ENCODE measurements around the gene PAQR4.

Gene PAQR4

DNA sequence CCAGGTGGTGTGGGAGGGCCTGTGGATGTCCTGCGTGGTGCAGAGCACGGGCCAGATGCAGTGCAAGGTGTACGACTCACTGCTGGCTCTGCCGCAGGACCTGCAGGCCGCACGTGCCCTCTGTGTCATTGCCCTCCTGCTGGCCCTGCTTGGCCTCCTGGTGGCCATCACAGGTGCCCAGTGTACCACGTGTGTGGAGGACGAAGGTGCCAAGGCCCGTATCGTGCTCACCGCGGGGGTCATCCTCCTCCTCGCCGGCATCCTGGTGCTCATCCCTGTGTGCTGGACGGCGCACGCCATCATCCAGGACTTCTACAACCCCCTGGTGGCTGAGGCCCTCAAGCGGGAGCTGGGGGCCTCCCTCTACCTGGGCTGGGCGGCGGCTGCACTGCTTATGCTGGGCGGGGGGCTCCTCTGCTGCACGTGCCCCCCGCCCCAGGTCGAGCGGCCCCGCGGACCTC is 44.4 kb downstream of the PAQR4 start:
- Histone ChIP-seq H3K4ac (ENCODE audit: low read length) (peak overlapping the region; percentile 66), H3K14ac (ENCODE audit: low read length) (peak overlapping the region; percentile 89), H2AFZ (ENCODE audit: low read length) (no peak overlapping the region), H2BK15ac (ENCODE audit: low read length) (peak overlapping the region; percentile 49), H4K8ac (ENCODE audit: low read depth, low read length) (no peak overlapping the region), H2AK5ac (ENCODE audit: low read depth, low read length) (peak overlapping the region; percentile 90), H2BK12ac (ENCODE audit: low read length) (peak overlapping the region; percentile 58), H3K9me3 (replicated peaks in 1 of 2; ENCODE audit: control insufficient read depth in 2 of 2, insufficient read depth in 1 of 2, low read depth in 1 of 2, low read length in 2 of 2) (no peaks in the 10 kb centered on the region), H3K23ac (ENCODE audit: low read depth, low read length, poor library complexity) (peak overlapping the region; percentile 97), H3K79me1 (ENCODE audit: low read depth, low read length) (peaks cover 3% of the 10 kb centered on the region), H4K91ac (ENCODE audit: low read depth, low read length, poor library complexity) (peak overlapping the region; percentile 30), H3K18ac (ENCODE audit: low read length) (peak overlapping the region; percentile 80), H3K27me3 (ENCODE audit: control insufficient read depth in 3 of 3, insufficient read depth in 3 of 3, low read depth in 1 of 3, low read length in 3 of 3) (peaks cover 13 to 75% (median 54%) of the 10 kb centered on the region in 3 experiments), H3K27ac (replicated peaks; ENCODE audit: low read length) (no peak overlapping the region), H3K4me3 (ENCODE audit: low read length in 2 of 2) (peak overlapping the region in 1 of 2 donors; percentile 15), H3K36me3 (replicated peaks in 1 of 2; ENCODE audit: control insufficient read depth in 2 of 2, insufficient read depth in 2 of 2, low read length in 2 of 2) (no peaks in the 10 kb centered on the region), H2BK5ac (ENCODE audit: low read length) (peak overlapping the region; percentile 82), H2BK120ac (ENCODE audit: low read depth, low read length) (peak overlapping the region; percentile 31), H3K4me1 (ENCODE audit: control insufficient read depth in 2 of 2, insufficient read depth in 1 of 2, low read depth in 1 of 2, low read length in 2 of 2) (peaks cover 14 to 16% of the 10 kb centered on the region in 2 donors), H3K9ac (ENCODE audit: low read depth, low read length, poor library complexity) (peak overlapping the region; percentile 44), H3K4me2 (ENCODE audit: insufficient read depth, low read length, poor library complexity, severe bottlenecking) (no peak overlapping the region)
- WGBS, 2 donors (ENCODE audit: extremely low coverage in 2 of 2, insufficient read length in 2 of 2, insufficient replicate concordance in 1 of 2): no CpG with 5 or more reads among the region's 27 CpGs
- no peak for DNase-seq (ENCODE audit: low spot score)

DNA sequence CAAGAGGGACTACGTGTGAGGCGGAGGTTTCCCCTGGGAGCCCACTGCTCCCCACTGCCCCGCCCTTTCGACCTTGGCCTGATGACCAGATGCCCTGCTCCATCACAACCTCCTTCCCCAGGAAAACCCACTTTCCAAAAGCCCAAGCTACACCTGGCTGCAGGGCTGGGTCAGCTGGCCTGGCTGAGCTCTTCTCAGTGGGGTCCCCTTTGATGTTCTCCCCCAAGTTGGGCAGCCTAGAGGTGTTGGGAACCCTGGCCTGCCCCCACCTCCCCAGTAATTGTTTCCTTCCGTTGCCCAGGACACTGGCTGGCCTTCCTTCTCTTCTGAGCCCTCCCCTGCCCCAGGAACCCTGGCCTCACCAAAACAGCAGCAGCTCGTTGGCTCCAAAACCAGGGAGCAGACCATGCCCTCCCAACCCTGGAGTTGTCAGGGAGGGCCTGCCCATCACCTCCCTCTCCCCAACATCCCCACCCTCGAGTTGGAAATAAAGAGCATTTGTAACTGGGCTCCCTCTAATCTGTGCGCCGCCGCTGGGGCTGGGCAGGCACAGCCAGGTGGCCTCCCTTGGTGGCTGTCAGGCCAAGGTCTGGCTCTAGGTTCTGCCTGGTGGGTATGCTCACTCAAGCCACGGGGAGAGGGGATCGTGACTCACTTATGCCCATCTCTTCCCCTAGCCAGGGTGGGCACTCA is 45.0 kb downstream of the PAQR4 start:
- no peak overlapping the region for H2BK12ac ChIP-seq (ENCODE audit: low read length)
- peak overlapping the region; percentile 97 for H3K23ac ChIP-seq (ENCODE audit: low read depth, low read length, poor library complexity)
- peaks cover 11 to 14% of the 10 kb centered on the region in 2 donors for H3K4me1 ChIP-seq (ENCODE audit: control insufficient read depth in 2 of 2, insufficient read depth in 1 of 2, low read depth in 1 of 2, low read length in 2 of 2)
- no peak overlapping the region for H3K14ac ChIP-seq (ENCODE audit: low read length)
- H4K91ac ChIP-seq (ENCODE audit: low read depth, low read length, poor library complexity): no peak overlapping the region
- no peak overlapping the region for H4K8ac ChIP-seq (ENCODE audit: low read depth, low read length)
- no peaks in the 10 kb centered on the region for H3K36me3 ChIP-seq (replicated peaks in 1 of 2; ENCODE audit: control insufficient read depth in 2 of 2, insufficient read depth in 2 of 2, low read length in 2 of 2)
- H2AK5ac ChIP-seq (ENCODE audit: low read depth, low read length): peak overlapping the region; percentile 90
- no peak overlapping the region for H3K9ac ChIP-seq (ENCODE audit: low read depth, low read length, poor library complexity)
- H3K4me2 ChIP-seq (ENCODE audit: insufficient read depth, low read length, poor library complexity, severe bottlenecking): no peak overlapping the region
- no peak overlapping the region for H2AFZ ChIP-seq (ENCODE audit: low read length)
- no CpG with 5 or more reads among the region's 12 CpGs for WGBS, 2 donors (ENCODE audit: extremely low coverage in 2 of 2, insufficient read length in 2 of 2, insufficient replicate concordance in 1 of 2)
- H3K4ac ChIP-seq (ENCODE audit: low read length): no peak overlapping the region
- no peak overlapping the region for H3K27ac ChIP-seq (replicated peaks; ENCODE audit: low read length)
- H3K4me3 ChIP-seq (ENCODE audit: low read length in 2 of 2): no peak overlapping the region
- peaks cover 3% of the 10 kb centered on the region for H3K79me1 ChIP-seq (ENCODE audit: low read depth, low read length)
- peak overlapping the region; percentile 31 for H2BK120ac ChIP-seq (ENCODE audit: low read depth, low read length)
- H3K18ac ChIP-seq (ENCODE audit: low read length): peak overlapping the region; percentile 64
- H2BK15ac ChIP-seq (ENCODE audit: low read length): peak overlapping the region; percentile 81
- H3K9me3 ChIP-seq (replicated peaks in 1 of 2; ENCODE audit: control insufficient read depth in 2 of 2, insufficient read depth in 1 of 2, low read depth in 1 of 2, low read length in 2 of 2): no peaks in the 10 kb centered on the region
- DNase-seq (ENCODE audit: low spot score): no peak
- H2BK5ac ChIP-seq (ENCODE audit: low read length): peak overlapping the region; percentile 82
- peaks cover 9 to 75% (median 47%) of the 10 kb centered on the region in 3 experiments for H3K27me3 ChIP-seq (ENCODE audit: control insufficient read depth in 3 of 3, insufficient read depth in 3 of 3, low read depth in 1 of 3, low read length in 3 of 3)

DNA sequence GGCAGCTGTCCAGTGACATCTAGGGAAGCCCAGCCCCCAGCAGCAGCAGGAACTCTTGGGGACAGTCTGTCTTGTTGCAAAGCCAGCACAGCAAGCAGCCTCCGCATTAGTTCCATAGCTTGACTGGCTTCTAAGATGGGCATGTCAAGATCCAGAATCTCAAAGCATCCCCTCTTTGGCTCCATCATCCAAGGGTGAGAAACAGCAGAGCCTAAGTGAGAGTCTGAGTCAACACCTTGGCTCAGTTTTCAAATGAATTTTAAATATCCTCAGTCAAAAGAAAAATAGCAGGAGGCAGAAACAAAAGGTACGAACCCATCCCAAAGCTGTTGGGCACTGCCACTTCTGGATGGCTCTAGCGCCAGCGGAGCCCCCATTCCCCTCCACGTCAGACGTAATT is 45.8 kb downstream of the PAQR4 start:
- H2BK5ac ChIP-seq (ENCODE audit: low read length): no peak overlapping the region
- no peaks in the 10 kb centered on the region for H3K36me3 ChIP-seq (replicated peaks in 1 of 2; ENCODE audit: control insufficient read depth in 2 of 2, insufficient read depth in 2 of 2, low read length in 2 of 2)
- no CpG with 5 or more reads among the region's 6 CpGs for WGBS, 2 donors (ENCODE audit: extremely low coverage in 2 of 2, insufficient read length in 2 of 2, insufficient replicate concordance in 1 of 2)
- no peak overlapping the region for H4K91ac ChIP-seq (ENCODE audit: low read depth, low read length, poor library complexity)
- H3K27ac ChIP-seq (replicated peaks; ENCODE audit: low read length): no peak overlapping the region
- no peak overlapping the region for H2BK15ac ChIP-seq (ENCODE audit: low read length)
- no peak overlapping the region for H3K18ac ChIP-seq (ENCODE audit: low read length)
- H3K9me3 ChIP-seq (replicated peaks in 1 of 2; ENCODE audit: control insufficient read depth in 2 of 2, insufficient read depth in 1 of 2, low read depth in 1 of 2, low read length in 2 of 2): no peaks in the 10 kb centered on the region
- DNase-seq (ENCODE audit: low spot score): no peak
- no peak overlapping the region for H2AFZ ChIP-seq (ENCODE audit: low read length)
- peaks cover 6% of the 10 kb centered on the region for H3K79me1 ChIP-seq (ENCODE audit: low read depth, low read length)
- H4K8ac ChIP-seq (ENCODE audit: low read depth, low read length): no peak overlapping the region
- H3K27me3 ChIP-seq (ENCODE audit: control insufficient read depth in 3 of 3, insufficient read depth in 3 of 3, low read depth in 1 of 3, low read length in 3 of 3): peaks cover 9 to 68% (median 40%) of the 10 kb centered on the region in 3 experiments
- no peak overlapping the region for H2BK120ac ChIP-seq (ENCODE audit: low read depth, low read length)
- H3K4me3 ChIP-seq (ENCODE audit: low read length in 2 of 2): no peak overlapping the region
- H2BK12ac ChIP-seq (ENCODE audit: low read length): no peak overlapping the region
- no peak overlapping the region for H3K4ac ChIP-seq (ENCODE audit: low read length)
- H3K4me1 ChIP-seq (ENCODE audit: control insufficient read depth in 2 of 2, insufficient read depth in 1 of 2, low read depth in 1 of 2, low read length in 2 of 2): peaks cover 5 to 14% of the 10 kb centered on the region in 2 donors
- no peak overlapping the region for H3K4me2 ChIP-seq (ENCODE audit: insufficient read depth, low read length, poor library complexity, severe bottlenecking)
- H3K23ac ChIP-seq (ENCODE audit: low read depth, low read length, poor library complexity): no peak overlapping the region
- peak overlapping the region; percentile 46 for H2AK5ac ChIP-seq (ENCODE audit: low read depth, low read length)
- no peak overlapping the region for H3K14ac ChIP-seq (ENCODE audit: low read length)
- H3K9ac ChIP-seq (ENCODE audit: low read depth, low read length, poor library complexity): no peak overlapping the region

DNA sequence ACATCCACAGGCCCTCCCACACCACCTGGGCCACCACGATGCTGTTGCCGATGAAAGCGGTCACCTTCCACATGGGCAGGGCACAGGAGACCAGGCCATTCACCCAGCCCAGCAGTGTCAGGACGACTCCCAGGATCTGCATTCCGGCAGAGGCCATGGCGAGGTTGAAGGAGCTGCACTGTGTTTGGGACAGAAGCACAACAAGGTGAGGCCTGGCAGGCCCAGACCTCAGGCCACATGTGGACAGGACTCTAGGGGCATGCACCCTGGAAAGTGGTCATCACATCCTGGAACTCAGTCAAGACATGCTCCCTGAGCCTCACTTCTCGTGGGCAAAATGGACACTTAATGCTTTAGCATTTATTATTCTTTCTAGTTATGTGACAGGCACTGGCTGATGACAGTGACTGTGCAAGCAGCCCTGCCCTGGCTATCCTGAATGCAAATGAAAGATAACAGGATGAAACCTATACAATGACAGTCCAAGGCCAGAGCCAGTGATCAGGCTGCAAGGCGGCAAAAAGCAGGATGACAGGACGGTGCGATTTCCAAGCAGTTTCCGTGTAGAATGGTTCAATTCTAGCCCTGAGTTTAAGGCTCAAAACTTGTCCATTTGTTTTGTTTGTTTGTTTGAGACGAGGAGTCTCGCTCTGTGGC is 46.8 kb downstream of the PAQR4 start:
- Histone ChIP-seq H3K9ac (ENCODE audit: low read depth, low read length, poor library complexity) (no peak overlapping the region), H4K91ac (ENCODE audit: low read depth, low read length, poor library complexity) (no peak overlapping the region), H2BK15ac (ENCODE audit: low read length) (no peak overlapping the region), H3K27me3 (ENCODE audit: control insufficient read depth in 3 of 3, insufficient read depth in 3 of 3, low read depth in 1 of 3, low read length in 3 of 3) (peaks cover 9 to 60% (median 35%) of the 10 kb centered on the region in 3 experiments), H3K4me2 (ENCODE audit: insufficient read depth, low read length, poor library complexity, severe bottlenecking) (no peak overlapping the region), H2AFZ (ENCODE audit: low read length) (no peak overlapping the region), H3K9me3 (replicated peaks in 1 of 2; ENCODE audit: control insufficient read depth in 2 of 2, insufficient read depth in 1 of 2, low read depth in 1 of 2, low read length in 2 of 2) (no peaks in the 10 kb centered on the region), H3K14ac (ENCODE audit: low read length) (no peak overlapping the region), H3K4ac (ENCODE audit: low read length) (no peak overlapping the region), H2BK12ac (ENCODE audit: low read length) (peak overlapping the region; percentile 84), H3K79me1 (ENCODE audit: low read depth, low read length) (peaks cover 6% of the 10 kb centered on the region), H2AK5ac (ENCODE audit: low read depth, low read length) (no peak overlapping the region), H3K36me3 (replicated peaks in 1 of 2; ENCODE audit: control insufficient read depth in 2 of 2, insufficient read depth in 2 of 2, low read length in 2 of 2) (no peaks in the 10 kb centered on the region), H3K27ac (replicated peaks; ENCODE audit: low read length) (no peak overlapping the region), H3K4me1 (ENCODE audit: control insufficient read depth in 2 of 2, insufficient read depth in 1 of 2, low read depth in 1 of 2, low read length in 2 of 2) (peaks cover 2 to 13% of the 10 kb centered on the region in 2 donors), H2BK5ac (ENCODE audit: low read length) (no peak overlapping the region), H4K8ac (ENCODE audit: low read depth, low read length) (no peak overlapping the region), H3K23ac (ENCODE audit: low read depth, low read length, poor library complexity) (no peak overlapping the region), H3K18ac (ENCODE audit: low read length) (peak overlapping the region; percentile 22), H3K4me3 (ENCODE audit: low read length in 2 of 2) (no peak overlapping the region), H2BK120ac (ENCODE audit: low read depth, low read length) (no peak overlapping the region)
- WGBS, 2 donors (ENCODE audit: extremely low coverage in 2 of 2, insufficient read length in 2 of 2, insufficient replicate concordance in 1 of 2): no CpG with 5 or more reads among the region's 13 CpGs
- no peak for DNase-seq (ENCODE audit: low spot score)
